22Rv1 (cell line): ENCODE results near the gene CRNKL1.

Source experiments
- H3K27ac ChIP-seq: fragments of 450-650 bp; 2 replicates; pipeline ENCODE4 v1.5.1; 2017
- CTCF ChIP-seq: fragments of 450-650 bp; IDR thresholded peaks from 2 replicates; pipeline ENCODE4 v1.5.1; 2017; ENCODE audit warnings: mild to moderate bottlenecking
- ZFX ChIP-seq: fragments of 450-650 bp; IDR thresholded peaks from 2 replicates; pipeline ENCODE4 v1.6.1; 2017; ENCODE audit warnings: antibody characterized with exemption, borderline replicate concordance

The CRNKL1 gene

GRCh38 chr20:20060234-20060998 lies 8.2 kb upstream of the CRNKL1 start:
- H3K27ac ChIP-seq: no peak overlapping the region
- no peak for TF ChIP-seq ZFX
- no peak for TF ChIP-seq CTCF

- peak overlapping the region; percentile 92 for H3K27ac ChIP-seq
- TF ChIP-seq CTCF (no peak), ZFX (no peak)
These were observed 546 bp downstream of the CRNKL1 start for GRCh38 chr20:20051767-20052073.

GRCh38 chr20:20039752-20040387 lies 12.4 kb downstream of the CRNKL1 start:
- TF ChIP-seq CTCF (no peak), ZFX (no peak)
- H3K27ac ChIP-seq: no peak overlapping the region

- no peak overlapping the region for H3K27ac ChIP-seq
- TF ChIP-seq CTCF: no peak
- TF ChIP-seq ZFX: no peak
These were observed 13.7 kb downstream of the CRNKL1 start for GRCh38 chr20:20038586-20038985.

GRCh38 chr20:20037960-20038359 lies 14.3 kb downstream of the CRNKL1 start:
- TF ChIP-seq CTCF: no peak
- TF ChIP-seq ZFX: no peak
- H3K27ac ChIP-seq: no peak overlapping the region

GRCh38 chr20:20036756-20037155 lies 15.5 kb downstream of the CRNKL1 start:
- H3K27ac ChIP-seq: no peak overlapping the region
- no peak for TF ChIP-seq CTCF
- TF ChIP-seq ZFX: no peak

- no peak overlapping the region for H3K27ac ChIP-seq
- TF ChIP-seq CTCF: no peak
- no peak for TF ChIP-seq ZFX
These were observed 17.8 kb downstream of the CRNKL1 start for GRCh38 chr20:20034486-20034885.
